ENCODE data around the gene MYL5.

DNA sequence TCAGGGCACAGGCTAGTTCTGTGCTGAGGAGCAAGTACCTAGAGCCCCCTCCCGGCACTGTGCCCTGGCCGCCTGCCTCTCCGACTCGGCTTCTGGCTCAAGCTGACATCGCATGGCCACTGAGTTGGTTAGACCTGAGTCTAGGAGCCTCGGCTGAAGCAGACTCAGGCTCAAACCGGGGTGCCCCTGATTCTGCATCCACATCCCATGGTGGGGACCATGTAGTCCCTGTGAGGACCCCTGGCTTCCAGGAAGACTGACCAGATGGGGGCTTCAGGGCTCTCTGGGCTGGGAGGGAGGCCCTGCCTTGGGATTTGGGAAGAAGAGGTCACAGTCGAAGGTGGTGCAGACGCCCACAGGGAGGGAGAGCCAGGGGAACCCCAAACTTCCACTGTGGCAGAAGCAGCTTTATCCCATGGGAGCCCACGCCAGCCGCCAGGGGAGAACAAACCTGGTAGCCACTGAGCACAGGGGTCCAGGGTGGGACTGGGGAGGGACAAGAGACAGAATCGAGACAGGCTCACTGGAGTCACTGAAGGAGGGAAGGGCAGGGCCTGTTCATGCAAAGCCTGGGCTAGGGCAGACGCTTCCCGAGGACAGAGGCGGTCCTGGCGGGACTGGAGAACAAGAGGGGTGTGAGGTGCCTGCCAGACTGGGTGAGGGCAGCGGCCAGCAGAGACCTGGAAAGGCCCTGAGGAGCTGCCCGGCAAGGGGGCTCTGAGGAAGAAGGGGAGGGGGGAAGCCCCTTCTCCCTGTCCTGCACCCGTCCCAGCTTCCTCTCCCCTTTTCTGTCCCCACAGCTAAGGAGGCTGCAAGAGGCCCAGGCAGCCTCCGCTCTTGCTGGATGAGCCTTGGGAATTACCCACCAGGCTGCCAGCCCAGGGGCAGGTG is 47.9 kb upstream of the MYL5 start:
- no peak for TF ChIP-seq ZFP30 (CRISPR knock-in tag; IDR thresholded peaks at IDR 0.05)
- TF ChIP-seq BACH2 (CRISPR knock-in tag; IDR thresholded peaks at IDR 0.05; ENCODE audit: borderline replicate concordance): no peak
- TF ChIP-seq ESRRG (CRISPR knock-in tag; IDR thresholded peaks at IDR 0.05): no peak
